ENCODE results near the gene APBA1. TPM values are rescaled to one million over a fixed set of nuclear protein-coding genes. Genes with fewer than 3 reads are reported as not detected.

The APBA1 gene
- total RNA-seq, 1 experiment from 2014 or later: 0.05 TPM

GRCh38 chr9:69601698-69602097, 70.5 kb downstream of the APBA1 start:
- TF ChIP-seq TCF7L2 (IDR thresholded peaks at IDR 0.05; ENCODE audit: low read depth, low read length) (no peak), POLR2AphosphoS5 (IDR thresholded peaks at IDR 0.05; ENCODE audit: low read depth, low read length) (no peak), SIN3A (IDR thresholded peaks at IDR 0.05; ENCODE audit: borderline replicate concordance, insufficient read depth, low read depth, low read length) (no peak), CTCF (IDR thresholded peaks at IDR 0.05) (no peak), REST (IDR thresholded peaks at IDR 0.05; ENCODE audit: insufficient read depth in 1 of 2, low read depth in 2 of 2, low read length in 1 of 2) (no peak)
- in situ Hi-C loops (cut with HindIII; ENCODE audit: low pct_unique_long_range_greater_than_20kb, low sequenced_read_pairs) (no loop called here), intact Hi-C loops (cut with micrococcal nuclease; ENCODE audit: unreplicated experiment) (no loop called here)
- BruUV-seq (replicated peaks): no TSS peak
- Histone ChIP-seq H3K4me1 (ENCODE audit: control insufficient read depth, insufficient read depth, low read length) (no peaks in the 10 kb centered on the region), H3K9me3 (ENCODE audit: control insufficient read depth, insufficient read depth, low read depth, low read length) (no peaks in the 10 kb centered on the region), H3K27ac (ENCODE audit: low read length) (no peak overlapping the region), H3K4me3 (ENCODE audit: low read depth in 2 of 2, low read length in 2 of 2) (no peak overlapping the region), H3K36me3 (ENCODE audit: control insufficient read depth, insufficient read depth, low read length) (no peaks in the 10 kb centered on the region), H3K27me3 (ENCODE audit: control insufficient read depth, insufficient read depth, low read length) (no peaks in the 10 kb centered on the region)
- no peak for DNase-seq (ENCODE audit: low read depth, low spot score)
- ChIA-PET CTCF (no interaction called here), POLR2A (no interaction called here)
- ATAC-seq: no peak

- H3K27me3 ChIP-seq (ENCODE audit: control insufficient read depth, insufficient read depth, low read length): no peaks in the 10 kb centered on the region
- TF ChIP-seq SIN3A (IDR thresholded peaks at IDR 0.05; ENCODE audit: borderline replicate concordance, insufficient read depth, low read depth, low read length) (no peak), REST (IDR thresholded peaks at IDR 0.05; ENCODE audit: insufficient read depth in 1 of 2, low read depth in 2 of 2, low read length in 1 of 2) (no peak), CTCF (IDR thresholded peaks at IDR 0.05) (no peak), POLR2AphosphoS5 (IDR thresholded peaks at IDR 0.05; ENCODE audit: low read depth, low read length) (no peak), TCF7L2 (IDR thresholded peaks at IDR 0.05; ENCODE audit: low read depth, low read length) (no peak)
- no peaks in the 10 kb centered on the region for H3K36me3 ChIP-seq (ENCODE audit: control insufficient read depth, insufficient read depth, low read length)
- H3K9me3 ChIP-seq (ENCODE audit: control insufficient read depth, insufficient read depth, low read depth, low read length): no peaks in the 10 kb centered on the region
- no TSS peak for BruUV-seq (replicated peaks)
- intact Hi-C loops (cut with micrococcal nuclease; ENCODE audit: unreplicated experiment): no loop called here
- POLR2A ChIA-PET: no interaction called here
- no peaks in the 10 kb centered on the region for H3K4me1 ChIP-seq (ENCODE audit: control insufficient read depth, insufficient read depth, low read length)
- in situ Hi-C loops (cut with HindIII; ENCODE audit: low pct_unique_long_range_greater_than_20kb, low sequenced_read_pairs): no loop called here
- DNase-seq (ENCODE audit: low read depth, low spot score): no peak
- ATAC-seq: no peak
- no peak overlapping the region for H3K27ac ChIP-seq (ENCODE audit: low read length)
- CTCF ChIA-PET: no interaction called here
- no peak overlapping the region for H3K4me3 ChIP-seq (ENCODE audit: low read depth in 2 of 2, low read length in 2 of 2)
These were observed 71.7 kb downstream of the APBA1 start for GRCh38 chr9:69600314-69601047.
